ENCODE measurements around the gene LMF1. TPM values are rescaled to one million over a fixed set of nuclear protein-coding genes. Genes with fewer than 3 reads are reported as not detected.

LMF1 gene
- total and polyA plus RNA-seq, 2 of the 8 experiments (the other 6 are each of a cell fraction or from before 2014, with no cell fraction given), result 3.5 to 9.1 TPM

GRCh38 chr16:843771-844170 lies 127.0 kb downstream of the LMF1 start:
- H3K79me1 ChIP-seq (ENCODE audit: low read depth, low read length), result no peaks in the 10 kb centered on the region
- CTCF ChIA-PET (ENCODE audit: partially characterized antibody), result no interaction called here
- no peaks in the 10 kb centered on the region for H3K23me2 ChIP-seq (ENCODE audit: low read depth, low read length)
- H3K79me2 ChIP-seq (ENCODE audit: control insufficient read depth in 1 of 2, insufficient read depth in 2 of 2, low read length in 2 of 2), result no peaks in the 10 kb centered on the region
- H4K91ac ChIP-seq (replicated peaks; ENCODE audit: insufficient read length, low read length), result no peak overlapping the region
- H3K18ac ChIP-seq (ENCODE audit: extremely low read depth, low read length), result no peak overlapping the region
- FAIRE-seq (no peak), DNase-seq (ENCODE audit: low read depth in 1 of 2, low spot score in 2 of 2) (no peak)
- H2AK5ac ChIP-seq (ENCODE audit: low read depth, low read length), result no peak overlapping the region
- no peak overlapping the region for H3K23ac ChIP-seq (ENCODE audit: insufficient read length)
- no peak overlapping the region for H3K27ac ChIP-seq (ENCODE audit: low read depth, low read length)
- no peak overlapping the region for H3K4ac ChIP-seq (replicated peaks; ENCODE audit: insufficient read length, low read depth, low read length)
- 90% methylated on average over 18 of the region's 20 CpGs; no CpG with 5 or more reads in 1 of the 2 experiments for WGBS, 2 experiments (ENCODE audit: extremely low coverage in 1 of 2, insufficient coverage in 1 of 2, insufficient read length in 1 of 2, insufficient replicate concordance in 2 of 2, low coverage in 1 of 2, low lambda C conversion rate in 2 of 2, missing lambda C conversion rate in 1 of 2)
- no peak overlapping the region for H2BK12ac ChIP-seq (ENCODE audit: low read depth, low read length)
- no peak overlapping the region for H2BK15ac ChIP-seq (ENCODE audit: low read length)
- H2BK120ac ChIP-seq (replicated peaks; ENCODE audit: low read depth, low read length), result no peak overlapping the region
- H2AFZ ChIP-seq (ENCODE audit: low read length), result no peak overlapping the region
- H3K9me3 ChIP-seq (ENCODE audit: insufficient read depth in 2 of 2, low read depth in 1 of 2, low read length in 1 of 2), result peaks cover 12 to 70% of the 10 kb centered on the region in 2 experiments; a peak in 3 of 4 replicates
- no peak overlapping the region for H2BK20ac ChIP-seq (ENCODE audit: low read length)
- H3K14ac ChIP-seq (ENCODE audit: insufficient read length), result no peak overlapping the region
- H3K4me2 ChIP-seq (ENCODE audit: insufficient read depth in 1 of 2, low read depth in 2 of 2, low read length in 2 of 2), result no peak overlapping the region
- POLR2A ChIA-PET (ENCODE audit: partially characterized antibody), result no interaction called here
- no peak overlapping the region; the same call in 1 of the 2 replicates for H4K8ac ChIP-seq (ENCODE audit: extremely low read depth, insufficient read depth, low read length)
- no peak overlapping the region for H2BK5ac ChIP-seq (ENCODE audit: low read depth, low read length)
- H3K4me1 ChIP-seq (replicated peaks in 1 of 4; ENCODE audit: control insufficient read depth in 3 of 4, insufficient read depth in 4 of 4, low read length in 3 of 4), result no peaks in the 10 kb centered on the region; a peak in 1 of 7 replicates
- no peak overlapping the region for H3K9ac ChIP-seq (replicated peaks in 1 of 4; ENCODE audit: extremely low read depth in 1 of 4, low read depth in 3 of 4, low read length in 3 of 4)
- H3K27me3 ChIP-seq (replicated peaks in 1 of 4; ENCODE audit: control insufficient read depth in 3 of 4, extremely low read depth in 1 of 4, insufficient read depth in 3 of 4, low read length in 3 of 4), result no peaks in the 10 kb centered on the region
- no peaks in the 10 kb centered on the region for H3K36me3 ChIP-seq (ENCODE audit: control insufficient read depth in 2 of 4, insufficient read depth in 4 of 4, low read length in 3 of 4)
- H3K56ac ChIP-seq (replicated peaks; ENCODE audit: insufficient read length, low read depth, low read length), result no peak overlapping the region
- no peak overlapping the region for H4K5ac ChIP-seq (ENCODE audit: insufficient read length, low read depth, low read length)
- H3K4me3 ChIP-seq (ENCODE audit: extremely low read depth in 1 of 4, insufficient read depth in 2 of 4, low read depth in 3 of 4, low read length in 4 of 4), result no peak overlapping the region
- no peaks in the 10 kb centered on the region for H4K20me1 ChIP-seq (replicated peaks in 1 of 2; ENCODE audit: control insufficient read depth in 1 of 2, insufficient read depth in 2 of 2, low read length in 2 of 2)
- no peak for TF ChIP-seq GABPA (IDR thresholded peaks at IDR 0.05; ENCODE audit: borderline replicate concordance, insufficient read depth, low read length)
- no peak for TF ChIP-seq SRF (IDR thresholded peaks at IDR 0.05; ENCODE audit: low read depth, low read length)
- TF ChIP-seq CTCF (IDR thresholded peaks at IDR 0.05; ENCODE audit: control extremely low read depth in 1 of 3, insufficient read depth in 1 of 3, low read depth in 1 of 3, low read length in 3 of 3), result no peak
- no peak for TF ChIP-seq KDM4A (IDR thresholded peaks at IDR 0.05; ENCODE audit: low read depth, low read length, severe bottlenecking)
- TF ChIP-seq SIX5 (IDR thresholded peaks at IDR 0.05; ENCODE audit: low read depth, low read length), result no peak
- TF ChIP-seq SIN3A (conservative IDR thresholded peaks at IDR 0.05 in 1 of 2, IDR thresholded peaks at IDR 0.05 in 1 of 2; ENCODE audit: low read depth in 1 of 2, low read length in 2 of 2), result no peak
- TF ChIP-seq NANOG (IDR thresholded peaks at IDR 0.05; ENCODE audit: insufficient read depth, low read depth, low read length, poor library complexity, severe bottlenecking), result no peak
- TF ChIP-seq KDM1A (IDR thresholded peaks at IDR 0.05; ENCODE audit: borderline replicate concordance, low read length), result no peak
- TF ChIP-seq TBP (IDR thresholded peaks at IDR 0.05; ENCODE audit: low read depth, low read length), result no peak
- no peak for TF ChIP-seq RAD21 (IDR thresholded peaks at IDR 0.05 in 1 of 2, conservative IDR thresholded peaks at IDR 0.05 in 1 of 2; ENCODE audit: low read depth in 2 of 2, low read length in 2 of 2)
- no peak for TF ChIP-seq TCF12 (IDR thresholded peaks at IDR 0.05; ENCODE audit: low read depth, low read length)

Measured in H1 (cell line).